GM19025 (cell line): ENCODE data around the gene NSUN5.
"Not testable (repeated sequence)": the region's sequence is repeated elsewhere in the genome, so short reads cannot be mapped to it uniquely, and the experiment has no call there.

ENCODE experiments used
- ATAC-seq: cut with Tn5 transposase; IDR thresholded peaks from one replicate; pipeline ENCODE4 v1.9.1; 2021; ENCODE audit warnings: mild to moderate bottlenecking, low read depth, moderate library complexity; ENCODE audit not compliant: unreplicated experiment

NSUN5 gene

GRCh38 chr7:73297706-73298105, 10.9 kb downstream of the NSUN5 start:
- not testable (repeated sequence) for ATAC-seq

- ATAC-seq, result not testable (repeated sequence)
Observed at GRCh38 chr7:73297235-73297634, 11.4 kb downstream of the NSUN5 start.

- not testable (repeated sequence) for ATAC-seq
Observed at GRCh38 chr7:73277210-73277609, 31.4 kb downstream of the NSUN5 start.

- ATAC-seq, result not testable (repeated sequence)
Observed at GRCh38 chr7:73267813-73268212, 40.8 kb downstream of the NSUN5 start.

- peak; percentile 85 for ATAC-seq
Observed at GRCh38 chr7:73266719-73267368, 41.8 kb downstream of the NSUN5 start.

- ATAC-seq, result not testable (repeated sequence)
Observed at GRCh38 chr7:73262416-73262815, 46.2 kb downstream of the NSUN5 start.
